GM21526 (cell line): ENCODE measurements around the gene DDX54.
"Not testable (repeated sequence)": the region's sequence is repeated elsewhere in the genome, so short reads cannot be mapped to it uniquely, and the experiment has no call there.

Experiments used
- ATAC-seq: cut with Tn5 transposase; IDR thresholded peaks from one replicate; pipeline ENCODE4 v1.9.1; 2021; ENCODE audit warnings: moderate library complexity; ENCODE audit not compliant: unreplicated experiment, low FRiP score

The DDX54 gene

DNA sequence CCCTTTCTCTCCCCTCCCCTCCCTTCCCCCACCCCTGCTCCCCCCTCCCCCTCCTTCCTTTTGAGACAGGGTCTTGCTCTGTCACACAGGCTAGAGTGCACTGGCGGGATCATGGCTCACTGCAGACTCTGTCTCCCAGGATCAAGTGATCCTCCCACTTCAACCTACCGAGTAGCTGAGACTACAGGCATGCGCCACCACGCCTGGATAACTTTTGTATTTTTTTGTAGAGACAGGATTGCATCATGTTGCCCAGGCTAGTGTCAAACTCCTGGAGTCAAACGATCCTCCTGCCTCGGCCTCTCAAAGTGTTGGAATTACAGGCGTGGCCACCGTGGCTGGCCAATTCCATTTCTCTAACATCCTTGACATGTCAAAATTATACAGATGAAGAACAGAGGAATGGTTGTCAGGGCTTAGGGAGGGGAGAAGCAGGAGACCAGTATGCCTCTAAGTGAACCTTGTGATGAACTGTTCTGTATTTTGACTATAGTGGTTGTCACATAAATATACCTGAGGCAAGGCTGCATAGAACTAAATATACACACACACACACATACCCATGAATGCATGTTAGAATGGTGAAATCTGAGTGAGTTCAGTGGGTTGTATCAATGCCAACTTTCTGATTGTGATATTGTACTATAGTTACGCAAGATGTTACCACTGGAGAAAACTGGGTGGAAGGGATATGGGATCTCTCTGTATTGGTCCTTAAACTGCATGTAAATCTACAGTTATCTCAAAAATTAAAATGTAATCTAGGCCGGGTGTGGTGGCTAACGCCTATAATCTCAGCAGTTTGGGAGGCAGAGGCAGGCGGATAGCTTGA lies 39.3 kb downstream of the DDX54 start:
- no peak for ATAC-seq

DNA sequence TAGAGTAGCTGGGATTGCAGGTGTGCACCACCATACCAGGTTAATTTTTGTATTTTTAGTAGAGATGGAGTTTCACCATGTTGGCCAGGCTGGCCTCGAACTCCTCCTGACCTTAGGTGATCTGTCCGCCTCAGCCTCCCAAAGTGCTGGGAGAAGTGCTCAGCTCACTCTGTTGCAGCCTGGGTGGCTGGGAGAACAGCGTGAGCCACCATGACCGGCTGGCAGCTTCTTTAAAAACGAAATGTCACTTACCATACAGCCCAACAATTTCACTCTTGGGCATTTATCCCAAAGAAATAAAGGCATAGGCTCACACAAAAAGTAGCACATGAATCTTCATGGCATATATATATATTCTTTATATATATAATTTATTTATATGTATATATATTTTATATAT lies 40.5 kb downstream of the DDX54 start:
- no peak for ATAC-seq

DNA sequence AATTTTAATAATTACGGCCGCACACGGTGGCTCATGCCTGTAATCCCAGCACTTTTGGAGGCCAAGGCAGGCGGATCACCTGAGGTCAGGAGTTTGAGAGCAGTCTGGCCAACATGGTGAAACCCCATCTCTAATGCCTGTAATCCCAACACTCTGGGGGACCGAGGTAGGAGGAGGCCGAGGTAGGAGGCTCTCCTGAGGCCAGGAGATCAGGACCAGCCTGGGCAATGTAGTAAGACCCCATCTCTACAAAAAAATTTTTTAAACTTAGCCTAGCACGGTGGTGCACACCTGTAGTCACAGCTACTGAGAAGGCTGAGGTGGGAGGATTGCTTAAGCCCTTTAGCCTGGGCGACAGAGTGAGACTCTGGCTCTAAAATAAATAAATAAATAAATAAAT lies 41.3 kb downstream of the DDX54 start:
- no peak for ATAC-seq

DNA sequence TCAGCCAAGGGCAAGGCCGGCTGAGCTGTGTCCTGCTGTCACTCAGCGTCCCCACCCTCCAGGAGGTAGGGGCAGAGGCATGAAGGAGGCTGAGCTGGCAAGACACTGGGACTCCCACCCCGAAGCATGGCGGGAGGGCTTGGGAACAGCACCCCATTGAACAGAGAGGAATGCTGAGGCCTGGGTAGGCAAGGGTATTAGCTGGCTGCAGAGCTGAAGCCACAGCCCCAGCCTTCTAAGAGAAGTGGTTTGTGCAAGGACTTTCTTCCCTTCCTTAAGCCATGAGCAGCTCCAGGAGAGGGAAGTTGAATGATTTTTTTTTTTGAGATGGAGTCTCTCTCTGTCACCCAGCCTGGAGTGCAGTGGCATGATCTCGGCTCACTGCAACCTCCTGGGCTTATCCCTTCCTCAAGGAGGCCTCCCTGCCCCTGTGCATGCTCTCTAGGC lies 42.4 kb downstream of the DDX54 start:
- no peak for ATAC-seq

DNA sequence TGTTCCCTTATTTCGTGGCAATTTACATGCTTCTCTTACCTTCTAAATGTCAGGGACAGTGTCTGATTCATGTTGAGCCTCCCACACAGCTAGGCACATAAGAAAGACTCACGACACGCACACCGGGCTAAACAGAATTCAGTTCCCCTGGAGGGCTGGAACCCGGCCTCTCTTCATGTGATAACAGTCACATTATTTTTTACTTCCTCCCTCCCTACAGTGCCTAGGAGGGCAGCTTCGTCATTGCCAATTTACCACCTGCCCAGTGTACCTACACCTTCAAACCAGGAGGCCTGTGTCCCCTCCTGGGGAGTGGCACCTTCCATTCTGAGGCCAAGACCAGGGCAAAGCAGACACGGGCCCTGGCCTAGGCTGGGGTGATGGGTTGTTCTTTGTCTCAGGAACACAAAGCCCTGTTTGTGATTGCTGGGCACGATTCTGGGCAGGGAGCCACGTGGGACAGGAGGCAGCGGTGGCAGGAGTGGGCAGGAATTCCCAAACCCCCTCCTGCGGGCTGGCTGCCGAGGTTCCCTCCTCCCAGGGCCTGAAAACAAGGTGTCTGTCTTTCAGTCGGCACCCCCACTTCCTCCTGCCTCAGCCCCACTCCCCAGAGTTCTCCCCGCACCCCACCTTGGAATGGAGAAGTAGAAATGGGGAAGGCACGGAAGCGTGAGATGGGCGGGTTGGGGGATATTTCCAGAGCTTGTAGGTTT lies 42.9 kb downstream of the DDX54 start:
- ATAC-seq: no peak

DNA sequence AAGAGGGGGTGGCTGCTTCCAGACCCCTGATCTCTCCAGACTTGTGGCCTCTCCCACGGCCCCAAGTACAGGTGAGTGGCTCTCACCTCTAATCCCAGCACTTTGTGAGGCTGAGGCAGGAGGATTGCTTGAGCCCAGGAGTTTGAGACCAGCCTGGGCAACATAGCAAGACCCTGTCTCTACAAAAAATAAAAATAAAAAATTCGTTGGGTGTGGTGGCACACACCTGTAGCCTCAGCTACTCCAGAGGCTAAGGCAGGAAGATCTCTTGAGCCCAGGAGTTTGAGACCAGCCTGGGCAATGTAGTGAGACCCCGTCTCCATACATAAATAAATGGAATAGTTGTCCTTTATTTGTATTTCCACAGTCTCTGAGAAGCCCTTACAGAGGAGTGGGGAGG lies 43.6 kb downstream of the DDX54 start:
- ATAC-seq: not testable (repeated sequence)

DNA sequence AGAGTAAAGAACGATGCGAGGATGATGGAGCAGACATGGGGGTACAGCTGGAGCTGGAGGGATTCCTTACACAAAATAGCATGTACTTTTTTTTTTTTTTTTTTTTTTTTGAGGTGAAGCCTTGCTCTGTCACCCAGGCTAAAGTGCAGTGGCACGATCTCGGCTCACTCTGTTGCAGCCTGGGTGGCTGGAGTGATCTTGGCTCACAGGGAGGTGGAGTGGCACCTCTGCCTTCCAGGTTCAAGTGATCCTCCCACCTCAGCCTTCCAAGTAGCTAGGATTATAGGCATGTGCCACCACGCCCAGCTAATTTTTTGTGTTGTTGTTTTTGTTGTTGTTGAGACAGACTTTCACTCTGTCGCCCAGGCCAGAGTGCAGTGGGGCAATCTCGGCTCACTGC lies 44.6 kb downstream of the DDX54 start:
- ATAC-seq: no peak

DNA sequence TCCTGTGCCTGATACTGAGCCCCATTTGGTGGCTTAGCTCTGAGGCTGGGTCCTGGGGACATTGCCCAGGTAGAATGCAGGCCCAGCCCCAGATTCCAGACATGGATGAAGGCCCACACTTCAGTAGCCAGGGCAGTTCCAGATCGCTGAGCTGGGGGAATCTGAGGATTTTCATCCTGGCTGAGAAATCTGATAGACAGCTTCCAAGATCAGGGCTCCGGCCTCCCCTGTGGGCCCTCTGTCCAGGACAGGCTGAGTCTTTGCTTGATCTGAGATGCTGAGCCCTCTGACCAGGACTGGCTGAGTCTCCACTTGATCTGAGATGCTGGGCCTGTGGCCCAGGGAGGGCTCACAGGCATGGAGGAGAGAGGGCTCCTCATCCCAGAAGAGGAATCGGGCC lies 46.5 kb downstream of the DDX54 start:
- ATAC-seq: no peak

DNA sequence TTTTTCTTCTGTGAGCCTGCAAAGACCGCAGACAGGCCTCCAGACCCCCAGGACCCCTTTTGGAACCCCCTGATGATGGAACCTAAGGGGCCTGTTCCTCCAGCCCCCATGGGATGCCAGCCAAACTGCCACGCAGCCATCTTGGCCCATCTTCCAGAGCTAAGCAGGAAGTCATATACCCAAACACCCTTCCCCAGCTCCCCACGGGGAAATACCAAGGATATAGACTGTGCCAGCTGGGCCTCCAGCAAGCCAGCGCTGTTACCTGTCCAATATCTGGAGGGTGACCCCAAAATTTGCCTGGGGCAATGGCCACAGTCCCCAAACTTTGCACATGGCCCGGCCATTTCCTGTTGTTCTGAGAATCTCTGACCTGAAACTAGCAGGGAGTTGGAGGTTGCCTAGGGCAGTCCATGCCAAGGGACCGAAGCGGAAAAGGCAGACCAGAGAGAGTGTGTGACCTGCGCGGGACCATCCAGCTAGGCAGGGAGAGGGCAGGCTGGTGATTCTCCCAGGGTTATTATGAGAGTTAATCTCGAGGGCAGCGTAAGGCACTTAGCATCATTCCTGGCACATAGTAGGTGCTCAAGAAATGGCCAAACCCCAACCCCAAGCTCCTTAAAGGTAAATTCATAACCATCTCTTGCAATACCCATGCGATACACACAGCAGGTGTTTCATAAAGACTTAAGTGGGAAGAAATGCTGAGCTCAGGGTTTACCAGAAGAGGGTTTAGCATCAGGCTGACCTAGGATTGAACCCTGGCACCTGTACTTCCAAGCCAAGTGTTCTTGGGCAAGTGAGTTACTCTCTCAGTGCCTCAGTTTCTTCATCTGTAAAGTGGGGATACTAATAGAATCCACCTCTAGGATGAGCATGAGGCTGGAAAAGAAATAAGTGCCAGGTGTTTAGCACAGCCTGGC lies 47.2 kb downstream of the DDX54 start:
- ATAC-seq: no peak

DNA sequence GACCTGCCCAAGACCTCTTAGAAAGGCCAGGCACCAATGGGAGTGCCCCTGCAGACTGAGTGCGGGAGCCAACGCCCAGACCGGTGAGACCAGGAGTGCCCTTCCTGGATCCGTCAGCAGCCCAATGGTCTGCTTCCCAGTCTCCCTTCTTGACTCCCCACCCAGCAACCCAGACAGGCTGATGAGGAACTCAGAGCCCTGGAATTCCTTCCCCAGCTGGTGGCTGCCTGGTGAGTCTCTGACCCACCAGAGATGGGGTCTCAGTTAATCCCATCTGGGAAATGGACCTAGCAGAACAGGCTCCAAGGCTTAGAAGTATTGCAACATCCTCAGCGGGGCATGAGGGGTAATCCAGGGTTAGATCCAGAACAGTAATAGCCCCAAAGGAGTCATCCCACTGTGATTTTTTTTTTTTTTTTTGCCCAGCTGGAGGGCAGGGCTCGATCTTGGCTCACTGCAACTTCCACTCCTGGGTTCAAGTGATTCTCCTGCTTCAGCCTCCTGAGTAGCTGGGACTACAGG lies 48.2 kb downstream of the DDX54 start:
- ATAC-seq: no peak

DNA sequence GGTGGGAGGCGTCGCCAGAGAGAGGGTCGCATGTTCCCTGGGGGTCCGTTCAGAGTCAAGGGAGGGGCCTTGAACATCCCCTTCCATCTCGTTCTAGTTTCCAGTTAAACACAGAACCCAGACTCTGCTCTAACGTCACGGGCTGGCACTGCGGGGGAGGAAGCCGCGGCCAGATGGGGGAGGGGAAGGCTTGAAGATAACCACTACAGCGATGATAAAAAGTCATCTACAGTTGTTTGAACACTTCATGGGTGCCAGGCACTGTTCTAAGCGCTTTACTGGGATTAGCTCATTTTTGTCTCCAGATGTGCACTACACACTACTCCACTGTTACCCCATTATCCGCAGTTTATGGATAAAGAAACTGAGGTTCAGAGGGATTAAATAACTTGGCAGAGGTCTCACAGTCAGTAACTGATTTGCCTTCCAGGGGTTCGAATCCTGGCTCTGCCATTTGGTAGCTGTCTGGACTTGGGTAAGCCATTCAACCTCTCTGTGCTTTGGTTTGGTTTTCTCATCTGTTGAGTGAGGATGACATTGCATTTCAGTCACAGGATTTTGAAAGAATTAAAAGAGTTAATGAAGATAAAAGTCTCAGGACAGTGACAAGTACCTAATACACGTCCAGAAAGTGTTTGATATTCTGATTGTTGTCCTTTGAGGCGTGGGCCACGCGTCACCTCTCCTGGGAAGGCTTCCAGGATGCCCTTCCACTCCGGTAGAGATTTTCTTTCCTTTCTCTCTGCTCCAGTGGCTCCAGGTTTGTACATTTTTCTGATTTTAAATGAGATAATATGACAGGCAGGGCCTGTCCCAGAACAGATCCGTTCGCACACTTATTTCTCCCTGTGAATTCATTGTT lies 48.9 kb downstream of the DDX54 start:
- ATAC-seq: no peak

DNA sequence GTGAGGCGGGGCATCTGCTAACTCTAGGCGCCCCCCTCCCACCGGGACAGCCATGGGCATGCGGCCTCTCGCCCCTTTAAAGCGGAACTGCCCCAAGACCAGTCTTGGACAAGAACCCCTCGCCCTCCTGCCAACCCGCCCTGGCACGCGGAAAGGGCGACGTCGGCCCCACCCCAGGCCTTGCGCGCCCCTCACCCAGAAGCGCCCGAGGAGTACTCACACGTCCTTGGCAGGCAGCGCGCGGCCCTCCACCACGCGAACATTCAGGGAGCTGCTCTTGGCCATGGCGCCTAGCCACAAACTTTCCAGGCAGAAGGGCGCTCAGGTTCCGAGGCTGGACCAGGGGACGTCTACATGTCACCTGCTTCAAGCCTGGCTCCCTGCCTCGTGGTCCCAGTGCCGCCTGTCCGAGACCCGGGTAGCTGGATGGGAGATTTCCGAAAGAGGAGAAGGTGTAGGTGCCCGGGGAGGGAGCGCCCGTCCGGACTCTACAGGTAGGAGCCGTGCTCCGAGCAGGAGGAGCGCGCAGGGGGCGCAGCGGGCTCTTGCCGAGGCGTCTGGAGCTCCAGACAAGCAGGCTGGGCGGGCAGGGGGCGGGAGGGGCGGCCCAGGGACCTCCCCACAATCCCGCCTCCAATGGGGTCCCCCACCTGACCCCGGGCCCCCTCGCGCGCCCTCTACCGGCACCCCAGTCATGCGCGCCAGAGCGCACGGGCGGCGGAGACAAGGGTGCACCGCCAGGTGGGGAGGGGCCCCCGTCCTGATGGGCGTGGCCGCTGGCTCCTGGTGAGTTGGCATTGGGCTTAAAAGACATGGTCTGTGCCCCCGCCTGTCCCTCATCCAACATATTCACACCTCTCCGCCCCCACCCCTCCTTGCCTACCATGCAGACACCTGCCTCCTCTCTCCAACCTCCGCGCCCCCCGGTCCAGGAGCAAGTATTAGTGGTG lies 49.8 kb downstream of the DDX54 start, which contains the start of gene RASAL1:
Gene RASAL1, minus strand, starts transcription at position 584 of the 950 bp plus-strand sequence. Its CDS starts 299 bp downstream, at position 285.
- no peak for ATAC-seq

DNA sequence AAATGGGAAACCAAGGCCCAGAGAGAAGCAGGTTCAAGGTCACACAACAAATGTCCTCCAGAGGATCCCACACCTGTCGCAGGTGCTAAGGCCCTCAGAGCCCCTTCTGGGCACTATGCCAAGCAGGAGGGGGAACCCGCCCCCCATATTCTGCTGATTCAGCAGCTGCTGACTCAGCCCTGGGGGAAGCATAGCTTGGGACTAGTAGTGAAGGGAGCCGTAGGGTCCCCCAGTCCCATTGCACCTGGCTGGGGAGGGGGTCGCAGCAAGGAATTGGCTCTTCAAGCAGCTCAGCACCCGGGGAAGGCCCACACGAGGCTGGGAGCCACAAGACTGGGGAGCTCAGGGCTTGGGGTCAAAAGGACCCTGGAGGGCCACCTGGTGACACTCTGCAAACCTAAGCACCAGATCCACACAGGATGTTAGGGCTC lies 50.7 kb downstream of the DDX54 start:
- ATAC-seq: no peak

DNA sequence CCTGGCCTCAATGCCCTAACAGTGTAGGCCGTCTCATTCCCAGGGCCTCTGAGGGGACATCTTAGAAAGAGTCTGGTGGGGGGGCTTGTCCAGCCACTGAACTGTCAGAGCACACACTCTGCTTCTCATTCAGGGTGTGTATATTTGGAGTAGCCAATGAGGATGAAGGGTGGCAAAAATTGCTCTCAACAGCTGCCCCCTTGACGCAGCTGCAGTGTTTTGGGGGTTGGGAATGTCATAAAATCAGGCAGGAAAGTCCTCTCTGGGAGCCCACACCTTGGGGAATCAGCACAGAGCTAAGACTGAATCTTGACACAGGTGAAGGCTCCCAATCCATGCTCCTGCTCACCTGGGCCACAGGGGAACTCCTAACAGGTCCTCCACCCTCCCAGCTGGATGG lies 51.2 kb downstream of the DDX54 start:
- ATAC-seq: no peak

DNA sequence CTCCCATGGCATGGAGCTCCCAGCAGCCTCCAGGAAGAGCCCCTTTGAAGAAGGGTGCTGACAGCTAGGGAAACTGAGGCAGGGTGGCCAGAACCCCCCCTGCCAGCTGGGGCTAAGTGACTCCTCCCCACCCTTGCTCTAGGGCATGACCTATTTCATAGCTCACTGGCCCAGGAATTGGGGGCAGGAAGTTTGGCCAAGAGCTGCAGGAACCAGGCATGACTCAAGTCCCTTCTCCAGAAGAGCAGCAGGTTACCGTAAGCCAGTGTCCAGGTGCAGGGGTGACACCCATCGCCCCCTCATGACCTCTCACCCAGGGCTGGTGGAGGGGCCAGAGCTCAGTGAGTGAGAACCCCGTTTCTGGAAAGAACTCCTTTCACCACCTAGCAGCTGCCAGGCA lies 51.6 kb downstream of the DDX54 start:
- ATAC-seq: no peak

DNA sequence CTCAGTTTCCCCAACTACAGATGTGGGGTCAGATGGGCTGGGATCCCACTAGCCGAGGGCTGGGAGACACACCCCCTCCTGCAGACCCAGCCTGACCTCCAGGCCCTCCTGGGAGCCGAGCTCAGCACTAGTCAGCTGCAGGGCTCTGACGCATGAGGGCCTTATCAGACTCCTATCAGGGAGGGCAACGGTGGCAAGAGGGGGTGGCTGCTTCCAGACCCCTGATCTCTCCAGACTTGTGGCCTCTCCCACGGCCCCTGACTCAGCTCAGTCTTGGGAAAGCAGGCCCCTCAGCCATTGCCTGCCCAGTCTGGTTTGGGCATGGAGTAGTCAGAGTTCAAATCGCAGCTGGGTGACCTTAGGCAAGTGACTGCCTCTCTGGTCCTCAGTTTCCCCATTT lies 52.2 kb downstream of the DDX54 start:
- ATAC-seq: no peak

DNA sequence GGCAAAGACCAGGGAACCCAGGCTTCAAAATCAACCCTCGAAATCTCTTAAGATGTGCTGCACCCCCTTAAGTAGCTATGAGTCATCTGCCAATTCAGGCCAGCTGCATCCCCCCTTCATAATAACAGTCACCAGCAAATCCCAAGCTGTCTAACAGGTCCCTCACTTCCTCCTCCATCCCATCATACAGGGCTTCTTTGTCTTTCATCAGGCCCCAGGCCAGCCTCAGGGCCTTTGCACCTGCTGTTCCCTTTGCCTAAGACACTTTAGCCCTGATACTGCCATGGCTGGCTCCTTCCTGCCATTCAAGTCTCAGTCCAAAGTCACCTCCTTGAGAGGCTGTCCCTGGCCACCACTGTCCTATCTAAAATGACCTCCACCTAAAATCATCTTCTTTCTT lies 53.7 kb downstream of the DDX54 start:
- ATAC-seq: no peak

DNA sequence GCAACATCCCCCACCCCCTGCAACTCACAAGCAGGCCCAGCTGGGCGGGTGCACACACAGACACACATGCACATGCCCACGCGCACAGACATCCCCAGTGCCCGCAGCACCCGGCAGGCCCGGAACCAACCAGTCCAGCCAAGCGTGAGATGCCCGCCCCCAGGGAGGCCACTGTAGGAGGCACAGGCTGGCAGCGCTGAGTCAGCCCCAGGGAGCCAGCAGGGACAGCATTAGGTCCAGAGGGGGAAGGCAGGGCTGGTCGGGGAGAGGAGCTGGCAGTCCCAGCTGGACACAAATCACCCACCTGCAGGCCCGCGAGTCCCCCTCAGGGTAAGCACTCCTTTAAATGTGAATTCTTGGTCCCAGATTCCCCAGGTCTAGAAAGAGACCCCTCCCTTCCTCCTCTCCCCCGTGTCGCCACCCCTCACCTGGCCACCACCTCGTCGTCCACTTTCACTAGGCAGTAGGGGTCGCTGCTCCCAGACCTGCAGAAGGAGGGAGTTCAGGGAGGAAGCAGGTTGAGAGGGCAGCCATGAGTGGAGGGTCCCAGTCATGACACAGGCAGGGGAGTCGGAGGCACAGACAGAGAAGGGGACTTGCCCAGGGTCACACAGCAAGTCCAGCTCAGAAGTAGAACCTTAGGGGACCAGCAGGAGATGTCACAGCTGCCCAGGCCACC lies 54.7 kb downstream of the DDX54 start:
- no peak for ATAC-seq
